HG02763 (cell line): Measurements from ENCODE around the gene WDR72.

Experiments
- ATAC-seq: cut with Tn5 transposase; IDR thresholded peaks from one replicate; pipeline ENCODE4 v1.9.1; 2021; ENCODE audit warnings: mild to moderate bottlenecking, moderate library complexity; ENCODE audit not compliant: unreplicated experiment

The WDR72 gene

DNA sequence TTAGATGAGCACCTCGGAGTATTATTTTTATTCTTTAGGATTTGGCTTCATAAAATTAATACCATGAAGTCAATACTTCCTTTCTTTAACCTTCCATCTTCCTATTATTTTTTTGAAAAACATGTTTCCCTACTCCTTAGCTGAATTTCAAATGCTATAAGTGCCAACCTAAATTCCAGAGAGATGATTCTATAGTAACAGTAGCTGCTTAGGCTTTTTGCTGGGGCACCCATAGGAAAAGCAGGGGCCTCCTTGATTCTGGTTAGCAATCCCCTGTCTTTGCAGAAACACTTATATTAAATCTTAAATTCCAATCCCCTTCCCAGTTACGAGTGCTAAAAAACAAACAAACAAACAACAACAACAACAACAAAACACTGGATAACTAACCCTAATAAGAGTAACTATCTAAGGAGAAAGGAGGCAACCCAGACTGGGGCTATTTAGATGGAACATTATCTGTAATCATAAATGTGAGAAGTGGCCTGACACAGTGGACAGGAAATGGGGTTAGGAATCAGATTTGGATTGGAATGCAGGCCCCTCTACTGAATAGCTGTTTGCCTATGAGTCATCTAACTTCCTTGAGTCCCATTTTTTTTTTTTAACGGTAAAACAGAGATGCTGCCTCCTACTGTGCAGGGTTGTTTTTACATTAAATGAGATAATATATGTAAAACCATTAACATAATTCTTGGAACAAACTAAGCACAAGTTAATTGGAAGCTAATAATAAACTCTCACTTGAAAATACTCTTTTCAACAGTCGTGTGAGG lies 148.1 kb downstream of the WDR72 start:
- ATAC-seq: no peak

DNA sequence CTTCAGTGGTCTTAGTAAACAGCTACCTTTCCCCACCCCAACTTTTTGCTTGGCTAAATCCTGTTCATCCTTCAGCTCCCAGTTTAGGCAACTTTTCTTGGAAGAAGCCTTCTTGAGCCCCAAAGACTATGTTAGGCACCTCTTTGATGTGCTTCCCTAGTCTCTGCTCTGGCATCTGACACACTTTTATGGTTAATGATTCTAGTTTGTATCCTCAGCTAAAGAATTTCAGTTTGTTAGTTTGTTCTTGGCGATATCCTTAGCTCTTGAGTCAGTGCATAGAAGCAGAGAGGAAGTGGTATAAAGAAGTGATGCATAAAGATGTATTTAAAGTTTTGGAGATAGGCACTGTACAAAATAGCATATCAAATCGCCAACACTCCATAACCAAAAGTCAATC lies 168.4 kb downstream of the WDR72 start:
- ATAC-seq: no peak

DNA sequence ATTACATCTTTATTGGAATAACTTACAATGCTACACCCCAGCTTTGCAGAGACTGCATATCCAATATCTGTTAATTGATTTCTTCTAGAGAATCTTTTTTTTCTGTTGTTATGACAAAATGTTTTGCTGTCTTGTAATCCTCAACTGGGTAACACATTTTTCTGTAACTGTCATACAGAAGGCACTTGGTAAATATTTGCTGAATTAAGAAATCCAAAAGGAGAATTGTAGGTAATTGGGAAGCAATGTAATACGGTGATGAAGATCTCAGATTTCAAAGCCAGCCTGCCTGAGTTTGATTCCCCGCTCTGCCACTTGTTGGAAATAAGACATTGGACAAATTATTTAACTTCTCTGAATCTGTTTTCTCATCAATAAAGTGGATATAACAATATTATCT lies 169.1 kb downstream of the WDR72 start:
- ATAC-seq: no peak

DNA sequence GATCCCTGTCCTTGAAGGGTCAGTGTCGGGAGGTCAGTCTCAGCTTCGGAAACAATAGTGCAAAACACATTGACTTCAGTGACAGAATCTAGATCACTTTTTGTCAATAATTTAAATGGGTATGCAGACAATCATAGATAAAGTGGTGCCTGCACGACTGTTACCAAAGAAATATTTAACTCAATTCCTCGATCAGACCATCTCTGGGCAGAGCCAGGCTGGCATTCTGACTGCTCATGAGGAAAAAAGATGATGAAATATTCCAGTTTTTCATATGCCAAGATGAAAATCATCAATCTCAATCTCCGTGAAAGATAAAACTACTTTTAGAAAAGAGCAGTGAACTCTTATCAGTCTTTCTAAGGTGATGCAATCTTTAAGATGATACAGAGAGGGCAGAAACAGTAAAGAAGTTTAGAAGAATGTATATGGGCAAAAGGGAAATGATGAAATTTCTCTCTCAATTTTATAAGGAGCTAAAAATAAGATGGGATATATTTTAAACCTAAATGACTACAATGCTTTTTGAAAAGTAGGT lies 169.9 kb downstream of the WDR72 start:
- no peak for ATAC-seq

DNA sequence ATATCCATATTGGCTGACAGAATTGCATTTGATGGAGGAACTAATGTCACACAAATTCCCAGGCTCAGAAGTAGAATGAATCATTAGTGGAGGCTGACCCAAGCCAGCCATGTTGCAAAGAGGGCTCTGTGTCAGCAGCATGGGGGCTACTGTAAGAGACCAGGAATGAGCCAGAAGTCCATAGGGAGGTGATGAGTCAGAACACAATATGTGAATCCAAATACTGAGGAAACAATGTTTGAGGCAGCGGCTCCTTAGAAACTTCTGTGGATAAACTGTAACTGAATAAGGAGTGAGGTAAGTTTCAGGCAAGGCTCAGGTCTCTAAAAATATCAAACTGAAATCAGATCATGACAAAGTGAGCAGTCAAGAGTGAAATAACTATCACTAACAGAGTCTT lies 170.7 kb downstream of the WDR72 start:
- no peak for ATAC-seq

DNA sequence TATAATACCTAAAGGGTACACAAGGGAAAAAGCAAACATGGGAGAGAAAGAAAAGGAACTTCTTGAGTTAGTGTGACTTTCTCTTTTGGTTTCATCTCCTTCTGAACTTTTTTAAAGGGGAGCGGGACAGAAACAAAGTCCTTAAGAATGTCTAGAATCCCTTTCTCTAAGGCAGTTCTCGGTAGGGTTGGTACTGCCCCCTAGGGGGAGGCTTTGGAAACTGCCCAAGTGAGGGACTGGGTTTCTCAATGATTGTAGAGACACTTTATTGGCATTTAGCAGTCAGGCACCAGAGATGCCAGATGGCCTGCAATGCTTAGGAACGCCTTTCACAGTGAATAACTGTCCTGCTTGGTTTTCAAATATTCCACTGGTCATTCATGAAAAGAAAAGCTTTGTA lies 172.7 kb downstream of the WDR72 start:
- ATAC-seq: peak; percentile 48

DNA sequence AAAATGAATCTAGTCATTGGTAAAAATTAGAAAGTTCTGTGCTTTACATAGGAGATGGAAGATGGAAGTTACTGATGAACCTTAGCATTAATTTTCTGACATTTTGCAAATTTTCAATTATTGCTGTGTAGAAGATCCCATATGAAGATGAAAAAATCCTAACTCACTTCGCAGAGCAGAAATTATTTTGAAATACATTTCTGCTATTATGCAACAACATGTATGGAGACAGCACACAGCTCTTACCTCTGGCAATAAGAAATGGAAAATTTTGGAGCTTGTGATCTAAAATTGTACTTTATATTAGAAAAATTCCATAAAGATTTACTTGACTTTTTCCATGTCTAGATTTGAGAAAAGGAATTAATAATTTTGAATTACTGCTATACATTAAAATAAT lies 177.9 kb downstream of the WDR72 start:
- no peak for ATAC-seq

DNA sequence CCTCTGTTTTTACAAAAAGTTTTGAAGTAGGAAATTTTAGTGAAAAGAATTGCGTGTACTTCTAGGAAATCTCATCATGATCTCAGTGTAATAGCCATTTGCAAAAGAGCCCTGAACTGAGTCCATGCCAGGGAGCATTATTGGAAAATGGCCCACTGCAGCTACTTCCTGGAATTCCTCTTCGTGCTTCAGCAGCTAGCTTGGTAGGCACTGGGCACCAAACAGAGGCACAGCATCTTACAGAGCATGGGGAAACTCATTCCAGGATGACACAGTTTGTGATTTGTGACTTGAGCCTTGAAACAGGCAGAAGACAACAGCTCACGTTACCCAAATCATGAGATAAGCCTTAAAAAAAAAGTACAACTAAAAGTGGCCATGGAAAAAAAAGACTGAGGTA lies 179.1 kb downstream of the WDR72 start:
- ATAC-seq: no peak

DNA sequence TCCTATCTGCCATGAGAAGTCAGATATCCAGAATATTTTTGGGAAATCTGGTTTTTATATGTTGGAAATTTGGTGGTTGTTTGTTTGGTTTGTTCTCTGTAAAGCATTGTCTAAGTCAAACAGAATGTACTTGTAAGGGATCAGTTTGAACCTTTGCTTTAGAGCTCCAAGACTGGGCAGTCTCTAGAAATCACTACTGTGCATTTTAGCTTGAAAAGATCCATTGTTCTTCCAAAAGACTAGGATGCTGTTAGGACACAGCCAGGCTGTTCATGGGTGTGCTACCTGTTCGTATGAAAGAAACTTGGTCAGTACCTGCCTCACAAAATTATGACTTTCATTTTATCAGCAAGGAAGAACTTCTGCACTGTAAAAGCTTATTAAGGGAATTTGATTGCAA lies 182.6 kb downstream of the WDR72 start:
- ATAC-seq: no peak

DNA sequence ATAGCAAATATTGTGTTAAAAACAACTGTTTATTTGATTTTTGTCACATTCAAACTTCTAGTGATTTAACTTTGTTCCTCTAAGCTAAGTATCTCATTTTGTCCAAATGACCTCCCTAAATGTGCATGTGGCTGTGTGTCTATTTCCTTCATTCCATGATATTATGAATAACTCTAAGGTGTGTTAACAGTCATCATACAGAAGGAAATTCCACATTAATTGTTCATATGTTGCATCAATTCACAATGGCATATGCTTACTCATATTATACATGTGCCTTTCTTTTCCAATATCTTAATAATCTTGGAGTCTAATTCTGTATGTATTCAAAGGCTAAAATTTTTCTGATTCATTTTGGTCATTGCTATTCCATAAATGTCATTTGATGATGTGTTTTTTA lies 186.4 kb downstream of the WDR72 start:
- no peak for ATAC-seq

DNA sequence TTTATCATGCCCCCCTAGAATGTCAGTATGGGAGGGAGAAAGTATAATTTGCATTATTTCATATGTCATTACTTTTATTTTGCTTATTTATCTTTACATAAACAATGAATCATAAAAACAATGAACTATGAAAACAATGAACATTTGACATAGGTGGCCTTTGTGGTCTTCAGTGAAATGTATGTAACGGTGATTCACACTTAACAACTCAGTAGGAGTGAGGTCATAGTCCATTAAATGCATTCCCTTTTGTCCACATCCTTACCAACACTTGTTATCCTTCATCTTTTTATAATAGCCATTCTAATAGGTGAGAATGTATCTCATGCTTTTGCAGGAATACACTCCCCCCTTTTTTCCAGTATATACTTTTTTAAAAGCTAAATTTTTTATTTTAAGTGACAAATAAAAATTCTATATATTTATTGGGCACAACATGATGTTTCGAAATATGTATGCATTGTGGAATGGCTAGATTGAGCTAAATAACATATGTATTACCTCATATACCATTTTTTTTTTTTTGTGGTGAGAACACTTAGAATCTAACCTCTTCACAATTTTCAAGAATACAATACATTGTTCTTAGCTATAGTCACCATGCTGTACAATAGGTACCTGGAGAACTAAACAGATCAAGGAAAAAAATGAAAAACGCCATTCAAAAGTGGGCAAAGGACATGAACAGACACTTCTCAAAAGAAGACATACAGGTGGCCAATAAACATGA lies 189.5 kb downstream of the WDR72 start:
- ATAC-seq: no peak

DNA sequence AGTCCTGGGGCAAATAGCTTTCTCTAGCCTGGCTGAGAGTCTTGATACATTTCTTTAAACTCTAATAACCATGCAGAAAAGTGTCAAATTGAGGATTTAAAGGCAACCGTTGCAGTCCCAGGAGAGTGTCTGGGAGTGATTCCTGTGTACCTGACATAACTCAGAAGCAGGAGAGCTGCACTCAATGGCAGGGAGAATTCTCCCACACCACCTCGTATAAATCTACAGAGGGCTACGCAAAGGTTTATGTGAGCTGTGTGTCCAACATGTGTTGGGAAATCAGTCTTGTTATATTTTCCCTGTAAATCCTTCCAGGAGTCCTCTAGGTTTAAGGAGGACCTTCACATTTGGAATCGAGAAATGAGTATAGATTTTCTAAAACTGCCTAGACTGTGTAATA lies 192.6 kb downstream of the WDR72 start:
- ATAC-seq: no peak

DNA sequence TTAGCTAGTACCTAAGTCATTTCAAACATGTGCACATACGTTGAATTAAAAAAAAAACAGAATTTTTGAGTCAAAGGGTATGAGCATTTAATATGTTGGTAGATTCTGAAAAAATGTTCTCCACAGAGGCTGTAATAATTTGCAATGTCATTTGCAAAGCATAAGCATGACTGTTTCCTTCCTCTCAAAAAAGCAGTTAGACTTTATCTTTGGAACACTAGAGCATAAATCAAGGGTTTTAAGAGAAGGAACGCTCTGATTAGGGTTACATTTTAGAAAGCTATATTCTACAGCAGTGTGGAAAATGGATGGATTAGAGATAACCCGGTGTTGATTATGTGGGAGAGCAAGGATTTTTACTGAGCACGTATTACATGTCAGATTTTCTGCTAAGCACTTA lies 193.7 kb downstream of the WDR72 start:
- ATAC-seq: no peak

DNA sequence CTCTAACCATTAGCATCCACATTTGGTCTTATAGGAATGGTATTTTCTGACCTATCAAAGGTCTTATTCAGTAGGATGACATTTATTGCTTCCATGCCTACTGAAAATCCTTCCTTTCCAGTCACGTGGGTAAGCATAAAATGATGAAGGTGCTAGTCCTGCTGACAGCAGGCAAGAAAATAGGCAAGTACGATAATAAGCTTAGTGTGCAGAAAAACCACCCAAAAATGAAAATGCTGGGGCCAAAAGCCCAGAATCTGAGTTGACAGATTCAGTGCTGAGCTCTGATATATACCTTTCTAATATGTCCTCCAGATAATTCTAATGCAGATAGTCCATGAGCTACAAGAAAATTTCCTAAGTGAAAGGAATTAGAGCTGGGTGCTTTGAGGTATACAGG lies 194.8 kb downstream of the WDR72 start:
- no peak for ATAC-seq

DNA sequence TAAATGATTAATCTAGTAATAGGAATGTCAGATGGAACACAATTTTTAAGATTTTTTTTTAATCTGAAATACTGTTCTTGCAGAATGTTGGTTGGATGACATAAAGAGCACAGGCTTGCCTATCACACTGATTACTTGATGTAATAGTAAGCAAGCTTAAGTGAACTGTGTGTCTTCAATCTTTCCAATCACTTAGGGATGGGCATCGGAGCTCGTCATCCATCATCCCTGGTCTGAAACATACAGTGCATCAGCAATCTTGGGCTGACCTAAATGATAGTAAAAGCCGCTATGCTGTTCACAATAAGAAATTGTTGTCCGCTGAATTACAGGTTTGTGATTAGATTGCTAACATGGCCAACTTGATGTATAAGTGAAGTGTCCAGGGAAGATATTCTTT lies 195.8 kb downstream of the WDR72 start:
- ATAC-seq: no peak

DNA sequence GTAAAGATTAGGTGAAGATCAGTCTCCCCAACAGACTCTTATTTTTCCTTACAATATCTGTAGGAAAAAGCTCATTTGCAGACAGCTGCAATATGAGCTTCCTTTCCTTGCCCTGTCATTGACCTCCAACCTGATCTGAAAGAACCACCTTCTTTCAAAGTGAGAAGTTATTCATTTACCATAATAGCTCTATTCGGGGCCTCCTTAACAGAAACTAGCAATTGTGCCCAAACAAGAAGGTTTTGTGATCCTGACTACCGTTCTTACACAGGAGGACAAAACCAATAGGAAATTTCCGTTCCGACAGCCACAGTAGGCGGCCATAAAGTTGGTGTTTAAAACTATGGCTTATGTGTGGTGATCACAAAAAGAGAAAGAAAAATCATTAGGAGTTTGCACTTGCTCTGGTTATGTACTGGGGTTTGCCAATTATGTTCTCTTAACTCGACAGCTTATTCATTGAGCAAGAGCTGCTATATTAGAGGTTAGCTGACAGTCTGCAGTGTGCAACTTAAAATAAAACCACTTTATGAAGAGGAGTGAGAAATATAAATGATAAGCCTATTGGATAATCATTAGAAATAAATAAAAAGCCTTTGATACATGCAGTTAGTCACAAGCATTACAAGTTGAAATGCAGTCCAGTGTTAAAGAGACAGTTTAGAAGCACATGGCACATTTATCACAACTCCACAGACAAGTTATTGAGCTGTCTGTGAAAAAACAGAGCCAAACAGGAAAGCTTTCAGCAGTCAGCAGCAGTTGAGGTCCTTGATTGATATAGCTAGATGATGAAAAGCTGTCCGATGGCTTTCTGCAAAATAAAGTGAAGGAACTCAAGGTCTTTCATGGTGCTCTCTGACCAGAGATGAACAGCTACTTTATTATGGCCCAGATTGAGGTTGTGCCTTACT lies 199.8 kb downstream of the WDR72 start:
- no peak for ATAC-seq

DNA sequence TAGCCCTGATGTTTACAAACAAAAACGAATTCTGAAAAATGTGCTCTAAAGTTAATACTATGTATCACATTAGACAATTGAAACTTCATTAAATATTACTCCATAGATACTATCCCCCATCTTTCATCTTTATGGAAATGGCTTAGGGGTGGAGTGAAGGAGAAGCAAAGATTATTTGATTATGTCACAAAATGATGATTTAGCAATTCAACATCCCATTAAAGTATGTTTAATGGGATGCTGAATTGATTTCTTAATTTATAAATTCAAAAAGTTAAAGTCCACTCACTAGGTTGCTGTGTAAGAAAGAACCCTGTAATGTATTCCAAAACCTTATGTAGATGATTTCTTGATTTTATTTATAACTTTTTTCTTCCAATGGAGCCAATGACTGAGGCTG lies 201.1 kb downstream of the WDR72 start:
- ATAC-seq: no peak

DNA sequence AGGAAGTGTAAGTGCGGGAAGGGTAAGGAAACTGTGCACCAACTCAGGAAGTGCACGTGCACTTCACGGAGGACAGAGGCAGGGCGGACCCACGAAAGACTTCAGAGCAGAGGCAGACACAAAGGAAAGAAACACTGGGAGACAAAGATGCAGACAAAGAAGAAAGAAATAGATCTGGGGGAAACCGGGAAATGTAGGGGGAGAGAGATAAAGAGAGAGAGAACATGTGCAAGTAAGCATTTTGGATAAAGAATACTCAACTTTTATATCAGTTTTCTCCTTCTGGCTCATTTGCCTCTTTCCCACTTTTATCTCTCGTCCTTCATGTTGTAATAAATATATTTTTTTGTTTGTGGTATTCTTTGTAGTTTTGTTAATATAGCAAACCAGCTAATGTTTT lies 204.2 kb downstream of the WDR72 start:
- no peak for ATAC-seq

DNA sequence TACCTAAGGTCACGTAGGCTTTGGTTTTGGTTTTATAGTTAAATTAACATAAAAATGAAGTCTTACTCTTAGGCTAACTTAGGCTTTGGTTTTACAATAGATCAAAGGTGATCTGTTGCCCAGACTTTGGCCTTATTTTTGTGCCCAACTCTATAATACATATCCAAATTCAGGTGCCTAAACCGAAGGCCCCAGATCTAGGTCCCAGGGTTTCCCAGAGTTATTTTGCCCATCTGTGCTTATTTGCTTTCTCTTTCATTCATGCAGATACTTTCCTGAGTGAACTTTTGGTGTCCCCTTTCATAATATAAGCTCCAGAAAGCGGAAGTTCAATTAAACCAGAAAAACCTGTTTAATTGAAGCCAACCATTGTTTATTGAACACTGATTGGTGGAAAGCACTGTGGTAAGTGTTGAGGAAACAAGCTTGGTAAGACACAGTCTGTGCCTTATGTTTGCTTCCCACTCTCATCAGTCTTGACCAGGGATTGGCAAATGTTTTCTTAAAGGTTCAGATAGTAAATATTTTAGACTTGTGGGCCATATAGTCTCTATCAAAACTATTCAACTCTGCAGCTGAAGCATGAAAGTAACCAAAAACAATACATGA lies 209.7 kb downstream of the WDR72 start:
- ATAC-seq: no peak

DNA sequence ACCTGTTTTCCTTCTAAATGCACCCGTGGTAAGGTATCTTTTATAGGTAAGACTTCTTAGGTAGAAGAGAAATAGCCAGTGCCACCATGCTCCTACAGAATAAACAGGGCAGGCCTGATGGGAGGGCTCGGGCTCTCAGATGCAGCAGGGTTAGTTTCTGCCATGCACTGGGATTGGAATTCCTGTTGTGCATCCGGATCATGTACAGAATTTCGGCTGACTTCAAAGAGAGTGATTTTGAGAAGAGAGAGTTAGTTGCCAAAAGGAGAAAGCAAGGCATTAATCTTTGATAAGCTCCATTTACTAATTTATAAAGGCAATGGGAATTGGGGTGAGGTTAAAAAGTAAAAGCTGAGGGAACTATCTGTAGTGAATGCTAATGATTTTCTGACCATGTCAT lies 211.2 kb downstream of the WDR72 start:
- ATAC-seq: no peak
